ENCODE results near the gene TENM3.

TENM3 gene

GRCh38 chr4:182531555-182532162 is 288.5 kb downstream of the TENM3 start:
- Histone ChIP-seq H3K4me3 (ENCODE audit: insufficient read depth, low read depth, low read length, poor library complexity, severe bottlenecking) (no peak overlapping the region), H3K27ac (ENCODE audit: insufficient read depth, low read length, poor library complexity, severe bottlenecking) (no peak overlapping the region), H3K36me3 (ENCODE audit: control insufficient read depth, insufficient read depth, low read length) (no peaks in the 10 kb centered on the region), H3K27me3 (replicated peaks; ENCODE audit: control insufficient read depth, insufficient read depth, low read length, poor library complexity, severe bottlenecking) (no peaks in the 10 kb centered on the region), H3K4me1 (ENCODE audit: control insufficient read depth, insufficient read depth, low read length, poor library complexity, severe bottlenecking) (no peaks in the 10 kb centered on the region), H3K9me3 (ENCODE audit: control insufficient read depth, low read length) (no peaks in the 10 kb centered on the region)
- DNase-seq = no peak

DNA sequence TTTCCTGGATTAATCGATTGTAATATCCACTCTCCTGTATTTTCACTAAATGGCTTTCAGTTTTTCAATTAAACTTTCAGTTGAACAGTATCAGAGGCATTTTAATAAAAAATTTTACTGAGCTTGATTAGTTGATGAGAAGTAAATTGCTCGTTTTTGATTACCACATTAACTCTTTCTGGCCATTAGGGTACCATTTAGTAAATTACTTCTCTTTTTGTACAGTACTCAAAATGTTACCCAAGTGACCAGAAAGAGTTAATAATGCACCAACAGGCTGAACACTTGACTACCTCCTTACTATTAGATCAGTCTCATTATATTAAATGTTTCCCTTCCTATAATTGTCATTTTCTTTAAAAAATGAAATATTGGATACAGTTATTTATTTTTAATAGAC is 289.2 kb downstream of the TENM3 start:
- Histone ChIP-seq H3K36me3 (ENCODE audit: control insufficient read depth, insufficient read depth, low read length) (no peaks in the 10 kb centered on the region), H3K27ac (ENCODE audit: insufficient read depth, low read length, poor library complexity, severe bottlenecking) (no peak overlapping the region), H3K27me3 (replicated peaks; ENCODE audit: control insufficient read depth, insufficient read depth, low read length, poor library complexity, severe bottlenecking) (no peaks in the 10 kb centered on the region), H3K9me3 (ENCODE audit: control insufficient read depth, low read length) (no peaks in the 10 kb centered on the region), H3K4me1 (ENCODE audit: control insufficient read depth, insufficient read depth, low read length, poor library complexity, severe bottlenecking) (no peaks in the 10 kb centered on the region), H3K4me3 (ENCODE audit: insufficient read depth, low read depth, low read length, poor library complexity, severe bottlenecking) (no peak overlapping the region)
- DNase-seq = no peak

DNA sequence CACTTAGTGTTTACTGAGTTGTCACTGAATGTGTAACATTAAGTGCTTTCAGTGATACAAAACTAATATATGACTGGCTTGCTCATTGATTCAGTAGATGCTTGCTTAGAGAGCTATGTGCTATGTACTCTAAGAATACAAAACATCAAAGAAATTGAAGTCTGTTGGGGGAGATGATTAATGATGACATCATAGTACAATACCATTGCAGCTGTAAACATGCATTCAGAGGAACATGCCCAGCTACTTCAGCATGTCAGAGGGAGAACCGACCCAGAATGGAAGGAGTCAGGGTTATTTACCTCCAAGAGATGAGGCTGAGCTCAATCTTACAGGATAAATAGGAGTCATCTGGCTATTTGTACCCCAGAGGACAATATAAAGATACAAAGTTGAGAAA is 290.8 kb downstream of the TENM3 start:
- Histone ChIP-seq H3K27ac (ENCODE audit: insufficient read depth, low read length, poor library complexity, severe bottlenecking) (no peak overlapping the region), H3K4me3 (ENCODE audit: insufficient read depth, low read depth, low read length, poor library complexity, severe bottlenecking) (no peak overlapping the region), H3K4me1 (ENCODE audit: control insufficient read depth, insufficient read depth, low read length, poor library complexity, severe bottlenecking) (no peaks in the 10 kb centered on the region), H3K9me3 (ENCODE audit: control insufficient read depth, low read length) (no peaks in the 10 kb centered on the region), H3K36me3 (ENCODE audit: control insufficient read depth, insufficient read depth, low read length) (no peaks in the 10 kb centered on the region), H3K27me3 (replicated peaks; ENCODE audit: control insufficient read depth, insufficient read depth, low read length, poor library complexity, severe bottlenecking) (no peaks in the 10 kb centered on the region)
- DNase-seq = no peak

- Histone ChIP-seq H3K4me3 (ENCODE audit: insufficient read depth, low read depth, low read length, poor library complexity, severe bottlenecking) (no peak overlapping the region), H3K27me3 (replicated peaks; ENCODE audit: control insufficient read depth, insufficient read depth, low read length, poor library complexity, severe bottlenecking) (no peaks in the 10 kb centered on the region), H3K4me1 (ENCODE audit: control insufficient read depth, insufficient read depth, low read length, poor library complexity, severe bottlenecking) (no peaks in the 10 kb centered on the region), H3K27ac (ENCODE audit: insufficient read depth, low read length, poor library complexity, severe bottlenecking) (no peak overlapping the region), H3K9me3 (ENCODE audit: control insufficient read depth, low read length) (no peaks in the 10 kb centered on the region), H3K36me3 (ENCODE audit: control insufficient read depth, insufficient read depth, low read length) (no peaks in the 10 kb centered on the region)
- no peak for DNase-seq
Observed at GRCh38 chr4:182536221-182536811, 293.1 kb downstream of the TENM3 start.

DNA sequence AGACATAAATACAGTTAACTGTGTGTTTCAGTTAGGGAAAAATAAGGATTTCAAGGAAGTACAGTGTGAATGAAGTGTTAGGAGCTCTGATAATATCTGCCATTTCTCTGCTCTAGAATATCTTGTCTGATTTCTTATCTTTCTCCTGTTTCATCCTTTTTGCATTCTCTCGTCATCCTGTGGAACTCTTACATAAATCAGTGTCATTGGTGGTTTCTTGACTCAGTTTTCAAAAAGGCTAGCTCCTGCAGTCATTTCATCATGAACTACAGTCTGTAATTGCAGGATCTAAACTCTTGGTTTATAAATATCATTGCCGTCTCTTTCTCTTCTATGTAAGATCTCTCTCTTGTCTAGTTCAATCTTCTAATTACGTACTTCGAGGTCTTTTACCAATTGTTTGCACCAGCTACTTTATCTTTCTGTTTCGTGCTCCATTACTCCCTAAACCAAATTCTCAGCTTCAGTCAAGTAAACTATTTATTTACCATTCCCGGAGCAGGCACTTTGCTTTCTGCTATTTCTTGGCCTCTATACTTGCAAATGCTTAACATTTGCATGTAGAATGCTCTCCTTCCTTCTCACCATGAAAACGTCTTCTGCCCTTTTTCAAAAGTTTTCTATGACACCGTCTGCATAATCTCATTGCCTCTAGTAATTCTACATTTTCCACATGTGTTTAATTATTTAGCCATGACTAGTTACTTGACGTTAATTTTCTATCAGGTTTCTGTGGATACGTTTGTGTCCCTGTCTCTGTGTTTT is 294.0 kb downstream of the TENM3 start:
- no peaks in the 10 kb centered on the region for H3K9me3 ChIP-seq (ENCODE audit: control insufficient read depth, low read length)
- H3K27ac ChIP-seq (ENCODE audit: insufficient read depth, low read length, poor library complexity, severe bottlenecking) = no peak overlapping the region
- no peaks in the 10 kb centered on the region for H3K27me3 ChIP-seq (replicated peaks; ENCODE audit: control insufficient read depth, insufficient read depth, low read length, poor library complexity, severe bottlenecking)
- no peaks in the 10 kb centered on the region for H3K4me1 ChIP-seq (ENCODE audit: control insufficient read depth, insufficient read depth, low read length, poor library complexity, severe bottlenecking)
- no peak for DNase-seq
- H3K36me3 ChIP-seq (ENCODE audit: control insufficient read depth, insufficient read depth, low read length) = no peaks in the 10 kb centered on the region
- no peak overlapping the region for H3K4me3 ChIP-seq (ENCODE audit: insufficient read depth, low read depth, low read length, poor library complexity, severe bottlenecking)

GRCh38 chr4:182538031-182538430 is 294.8 kb downstream of the TENM3 start:
- Histone ChIP-seq H3K27ac (ENCODE audit: insufficient read depth, low read length, poor library complexity, severe bottlenecking) (no peak overlapping the region), H3K27me3 (replicated peaks; ENCODE audit: control insufficient read depth, insufficient read depth, low read length, poor library complexity, severe bottlenecking) (no peaks in the 10 kb centered on the region), H3K4me1 (ENCODE audit: control insufficient read depth, insufficient read depth, low read length, poor library complexity, severe bottlenecking) (no peaks in the 10 kb centered on the region), H3K4me3 (ENCODE audit: insufficient read depth, low read depth, low read length, poor library complexity, severe bottlenecking) (no peak overlapping the region), H3K9me3 (ENCODE audit: control insufficient read depth, low read length) (no peaks in the 10 kb centered on the region), H3K36me3 (ENCODE audit: control insufficient read depth, insufficient read depth, low read length) (no peaks in the 10 kb centered on the region)
- no peak for DNase-seq

GRCh38 chr4:182540496-182540895 is 297.3 kb downstream of the TENM3 start:
- Histone ChIP-seq H3K9me3 (ENCODE audit: control insufficient read depth, low read length) (no peaks in the 10 kb centered on the region), H3K27me3 (replicated peaks; ENCODE audit: control insufficient read depth, insufficient read depth, low read length, poor library complexity, severe bottlenecking) (no peaks in the 10 kb centered on the region), H3K36me3 (ENCODE audit: control insufficient read depth, insufficient read depth, low read length) (no peaks in the 10 kb centered on the region), H3K4me1 (ENCODE audit: control insufficient read depth, insufficient read depth, low read length, poor library complexity, severe bottlenecking) (no peaks in the 10 kb centered on the region), H3K27ac (ENCODE audit: insufficient read depth, low read length, poor library complexity, severe bottlenecking) (no peak overlapping the region), H3K4me3 (ENCODE audit: insufficient read depth, low read depth, low read length, poor library complexity, severe bottlenecking) (no peak overlapping the region)
- DNase-seq = no peak

DNA sequence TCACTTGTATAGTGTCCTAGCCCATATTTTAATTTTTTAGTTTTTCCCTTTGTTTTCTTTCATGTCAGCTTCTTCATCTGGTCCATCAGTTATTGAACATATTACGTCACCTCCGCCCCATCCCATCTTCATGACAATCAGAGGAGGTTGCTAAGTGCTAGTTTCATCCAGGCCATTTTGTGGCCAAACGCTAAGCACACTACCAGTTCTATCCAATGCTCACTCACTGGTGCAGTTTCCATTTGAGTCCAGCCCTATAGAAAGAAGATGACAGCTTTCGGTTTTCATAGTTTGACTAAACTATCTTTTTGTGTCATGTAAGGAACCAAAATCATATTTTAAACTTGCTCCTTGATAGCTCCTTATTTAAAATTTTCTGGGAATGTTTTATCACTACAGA is 304.2 kb downstream of the TENM3 start:
- Histone ChIP-seq H3K4me3 (ENCODE audit: insufficient read depth, low read depth, low read length, poor library complexity, severe bottlenecking) (no peak overlapping the region), H3K27me3 (replicated peaks; ENCODE audit: control insufficient read depth, insufficient read depth, low read length, poor library complexity, severe bottlenecking) (no peaks in the 10 kb centered on the region), H3K27ac (ENCODE audit: insufficient read depth, low read length, poor library complexity, severe bottlenecking) (no peak overlapping the region), H3K9me3 (ENCODE audit: control insufficient read depth, low read length) (no peaks in the 10 kb centered on the region), H3K4me1 (ENCODE audit: control insufficient read depth, insufficient read depth, low read length, poor library complexity, severe bottlenecking) (no peaks in the 10 kb centered on the region), H3K36me3 (ENCODE audit: control insufficient read depth, insufficient read depth, low read length) (no peaks in the 10 kb centered on the region)
- no peak for DNase-seq

GRCh38 chr4:182548156-182548555 is 305.0 kb downstream of the TENM3 start:
- no peak for DNase-seq
- Histone ChIP-seq H3K36me3 (ENCODE audit: control insufficient read depth, insufficient read depth, low read length) (no peaks in the 10 kb centered on the region), H3K9me3 (ENCODE audit: control insufficient read depth, low read length) (no peaks in the 10 kb centered on the region), H3K27ac (ENCODE audit: insufficient read depth, low read length, poor library complexity, severe bottlenecking) (no peak overlapping the region), H3K4me3 (ENCODE audit: insufficient read depth, low read depth, low read length, poor library complexity, severe bottlenecking) (no peak overlapping the region), H3K4me1 (ENCODE audit: control insufficient read depth, insufficient read depth, low read length, poor library complexity, severe bottlenecking) (no peaks in the 10 kb centered on the region), H3K27me3 (replicated peaks; ENCODE audit: control insufficient read depth, insufficient read depth, low read length, poor library complexity, severe bottlenecking) (no peaks in the 10 kb centered on the region)

DNA sequence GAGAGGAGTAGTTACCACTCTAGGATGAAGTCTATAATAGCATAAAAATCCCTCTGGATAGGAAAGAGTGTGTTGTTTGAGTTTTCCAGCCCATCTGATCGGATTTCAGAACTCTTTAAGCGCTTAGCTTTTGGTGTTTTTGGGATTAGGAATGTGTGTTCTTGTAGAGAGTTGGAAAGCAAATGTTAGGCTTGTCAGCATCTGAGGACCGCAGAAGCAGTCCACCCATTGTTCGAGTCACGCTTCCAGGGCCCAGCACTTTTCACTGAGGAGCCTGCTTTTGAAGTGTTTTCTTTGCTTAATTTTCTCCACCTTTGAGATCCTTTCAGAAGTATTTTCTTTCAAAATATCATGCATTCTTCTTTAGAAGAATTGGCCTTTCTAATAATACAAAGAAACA is 306.2 kb downstream of the TENM3 start:
- H3K4me1 ChIP-seq (ENCODE audit: control insufficient read depth, insufficient read depth, low read length, poor library complexity, severe bottlenecking) = no peaks in the 10 kb centered on the region
- DNase-seq = no peak
- H3K4me3 ChIP-seq (ENCODE audit: insufficient read depth, low read depth, low read length, poor library complexity, severe bottlenecking) = no peak overlapping the region
- H3K9me3 ChIP-seq (ENCODE audit: control insufficient read depth, low read length) = no peaks in the 10 kb centered on the region
- no peaks in the 10 kb centered on the region for H3K27me3 ChIP-seq (replicated peaks; ENCODE audit: control insufficient read depth, insufficient read depth, low read length, poor library complexity, severe bottlenecking)
- no peaks in the 10 kb centered on the region for H3K36me3 ChIP-seq (ENCODE audit: control insufficient read depth, insufficient read depth, low read length)
- H3K27ac ChIP-seq (ENCODE audit: insufficient read depth, low read length, poor library complexity, severe bottlenecking) = no peak overlapping the region

All from effector memory CD4-positive, alpha-beta T cell (primary cell).